ENCODE results near the gene LDLRAD4.

DNA sequence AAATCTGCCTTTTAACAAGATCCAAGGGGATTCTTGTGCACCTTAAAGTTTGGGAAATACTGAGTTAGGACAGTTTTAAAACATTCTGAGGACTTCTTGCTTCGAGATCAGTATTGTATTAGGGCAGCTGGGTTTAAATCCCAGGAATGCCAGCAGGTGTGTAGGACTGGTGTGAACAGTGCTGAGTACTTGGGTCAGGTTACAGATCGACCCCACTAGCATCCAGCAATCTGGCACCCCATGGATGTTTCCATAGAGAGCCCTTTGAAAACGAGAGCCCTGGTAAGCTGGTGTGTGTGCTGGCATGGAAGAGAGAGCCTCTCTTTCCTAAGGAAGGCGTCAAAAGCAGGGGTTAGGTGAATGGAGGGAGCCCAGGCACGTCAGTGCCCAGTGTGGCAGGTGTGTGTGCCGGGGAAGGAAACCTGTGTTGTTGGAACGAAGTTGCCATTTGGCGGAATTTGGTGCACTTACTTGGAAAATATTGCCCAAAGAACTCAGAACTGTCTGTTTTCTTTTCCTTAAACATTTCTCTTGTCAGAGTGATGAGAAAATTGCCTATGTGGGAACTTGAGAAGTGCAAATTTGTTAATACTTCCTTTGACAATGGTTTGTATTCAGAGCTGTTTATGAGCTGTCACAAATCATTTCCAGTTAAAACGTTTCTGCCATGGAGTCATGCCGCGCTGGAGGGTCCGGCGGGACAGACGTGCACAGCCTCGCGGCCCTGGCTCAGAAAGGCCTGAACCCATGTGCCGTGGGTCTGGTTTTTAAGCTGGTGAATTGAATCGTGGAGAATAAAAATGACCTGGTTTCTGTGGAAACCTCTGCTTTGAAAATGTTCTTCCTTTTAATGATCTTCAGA, 38.1 kb downstream of the LDLRAD4 start:
- TF ChIP-seq, protein P1, sequence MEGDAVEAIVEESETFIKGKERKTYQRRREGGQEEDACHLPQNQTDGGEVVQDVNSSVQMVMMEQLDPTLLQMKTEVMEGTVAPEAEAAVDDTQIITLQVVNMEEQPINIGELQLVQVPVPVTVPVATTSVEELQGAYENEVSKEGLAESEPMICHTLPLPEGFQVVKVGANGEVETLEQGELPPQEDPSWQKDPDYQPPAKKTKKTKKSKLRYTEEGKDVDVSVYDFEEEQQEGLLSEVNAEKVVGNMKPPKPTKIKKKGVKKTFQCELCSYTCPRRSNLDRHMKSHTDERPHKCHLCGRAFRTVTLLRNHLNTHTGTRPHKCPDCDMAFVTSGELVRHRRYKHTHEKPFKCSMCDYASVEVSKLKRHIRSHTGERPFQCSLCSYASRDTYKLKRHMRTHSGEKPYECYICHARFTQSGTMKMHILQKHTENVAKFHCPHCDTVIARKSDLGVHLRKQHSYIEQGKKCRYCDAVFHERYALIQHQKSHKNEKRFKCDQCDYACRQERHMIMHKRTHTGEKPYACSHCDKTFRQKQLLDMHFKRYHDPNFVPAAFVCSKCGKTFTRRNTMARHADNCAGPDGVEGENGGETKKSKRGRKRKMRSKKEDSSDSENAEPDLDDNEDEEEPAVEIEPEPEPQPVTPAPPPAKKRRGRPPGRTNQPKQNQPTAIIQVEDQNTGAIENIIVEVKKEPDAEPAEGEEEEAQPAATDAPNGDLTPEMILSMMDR (IDR thresholded peaks at IDR 0.05) = no peak
- TF ChIP-seq POLR2A (IDR thresholded peaks at IDR 0.05) = no peak

Data from lower leg skin (tissue), 3 donors.